HCT116 (cell line): ENCODE measurements around the gene ZFHX3. TPM values are rescaled to one million over a fixed set of nuclear protein-coding genes. Genes with fewer than 3 reads are reported as not detected.

ENCODE experiments used
- ATAC-seq: fragments of 200-7000 bp; cut with Tn5 transposase; 2 replicates; pipeline ENCODE4 v1.9.1; 2020; ENCODE audit warnings: mild to moderate bottlenecking, moderate library complexity
- BruUV-seq: library from RNA; stranded (reverse); fragments of 400-500 nt; replicated peaks from 2 replicates; lab custom pipeline; 2021; lab: Mats Ljungman, UMichigan
- CTCF ChIA-PET: fragments of 300-600 bp; sonication (Branson Sonifier 250); formaldehyde crosslinking; loops from one replicate; lab custom pipeline; 2021; ENCODE audit warnings: antibody characterized with exemption; lab: Charles Lee
- POLR2A ChIA-PET: fragments of 300-600, 350-600 bp; sonication (Branson Sonifier 250); formaldehyde crosslinking; loops from one replicate; lab custom pipeline; 2021; ENCODE audit warnings: antibody characterized with exemption; lab: Charles Lee
- RAD21 ChIA-PET, 2 experiments: fragments of 300-600 bp; sonication (Branson Sonifier 250); formaldehyde crosslinking; loops; one replicate each; lab custom pipeline; 2023; ENCODE audit warnings: low total read pairs in 2 of 2; ENCODE audit not compliant: uncharacterized antibody in 2 of 2, unreplicated experiment in 2 of 2, low non-redundant PET in 1 of 2; lab: Charles Lee
- DNase-seq: peaks from one replicate; pipeline ENCODE4 v3.0.0-alpha.2; 2010; ENCODE audit warnings: low read depth, low spot score
- H2AFZ ChIP-seq: fragments of 200-600 bp; shearing (Covaris generic), sonication (generic); 2 replicates; pipeline ENCODE4 v1.6.1; 2017; ENCODE audit warnings: low read depth, mixed run types, mixed read lengths, antibody characterized with exemption, low read length; ENCODE audit not compliant: poor library complexity, severe bottlenecking
- H3K27ac ChIP-seq: 2 replicates; pipeline ENCODE4 v1.5.1; 2012; ENCODE audit warnings: low read depth, low read length
- H3K27me3 ChIP-seq: fragments of 200-600 bp; sonication (generic); 2 replicates; pipeline ENCODE4 v1.6.1; 2016; ENCODE audit warnings: mixed run types, low read length, mixed read lengths; ENCODE audit not compliant: insufficient read depth
- H3K36me3 ChIP-seq, 2 experiments: fragments of 200-500 bp in 1 of 2; fragments of 200-600 bp in 1 of 2; sonication (Bioruptor generic) in 1 of 2; sonication (generic) in 1 of 2; 2 replicates each; pipeline versions ENCODE4 v1.5.1 to v1.6.1; 2014 to 2016; ENCODE audit warnings: low read length in 2 of 2, inconsistent platforms in 1 of 2, mixed read lengths in 1 of 2, mixed run types in 1 of 2; ENCODE audit not compliant: insufficient read depth in 2 of 2, control insufficient read depth in 1 of 2
- H3K4me1 ChIP-seq, 2 experiments: fragments of 200-600 bp in 1 of 2; sonication (generic) in 1 of 2; 2 replicates each; pipeline versions ENCODE4 v1.5.1 to v1.6.1; 2012 to 2017; ENCODE audit warnings: low read length in 2 of 2, inconsistent platforms in 1 of 2, mild to moderate bottlenecking in 1 of 2, mixed read lengths in 1 of 2, mixed run types in 1 of 2, moderate library complexity in 1 of 2; ENCODE audit not compliant: insufficient read depth in 2 of 2, control insufficient read depth in 1 of 2
- H3K4me2 ChIP-seq: fragments of 200-600 bp; sonication (generic); 2 replicates; pipeline ENCODE4 v1.6.1; 2017; ENCODE audit warnings: mixed run types, low read length, mixed read lengths
- H3K4me3 ChIP-seq, 2 experiments: fragments of 200-600 bp in 1 of 2; sonication (generic) in 1 of 2; replicated peaks in 1 of 2; 2 replicates each; pipeline ENCODE4 v1.5.1; 2011 to 2016; ENCODE audit warnings: low read length in 2 of 2, control low read depth in 1 of 2, low read depth in 1 of 2, mild to moderate bottlenecking in 1 of 2, mixed read lengths in 1 of 2, mixed run types in 1 of 2
- H3K79me2 ChIP-seq: fragments of 200-600 bp; sonication (generic); 2 replicates; pipeline ENCODE4 v1.6.1; 2017; ENCODE audit warnings: mild to moderate bottlenecking, mixed run types, low read length, moderate library complexity, mixed read lengths; ENCODE audit not compliant: insufficient read depth
- H3K9ac ChIP-seq: fragments of 200-600 bp; sonication (generic); 2 replicates; pipeline ENCODE4 v1.6.1; 2016; ENCODE audit warnings: low read length, mixed read lengths
- H3K9me2 ChIP-seq: fragments of 200-600 bp; sonication (generic), shearing (Covaris generic); 2 replicates; pipeline ENCODE4 v1.6.1; 2017; ENCODE audit warnings: mixed run types, mild to moderate bottlenecking, moderate library complexity; ENCODE audit not compliant: insufficient read depth
- H3K9me3 ChIP-seq, 2 experiments: fragments of 200-500 bp in 1 of 2; fragments of 200-600 bp in 1 of 2; sonication (Bioruptor generic) in 1 of 2; sonication (generic) in 1 of 2; 2 replicates each; pipeline ENCODE4 v1.6.1; 2014 to 2017; ENCODE audit warnings: low read length in 2 of 2, mixed read lengths in 2 of 2, inconsistent platforms in 1 of 2, low read depth in 1 of 2, mild to moderate bottlenecking in 1 of 2, mixed run types in 1 of 2, moderate library complexity in 1 of 2; ENCODE audit not compliant: control insufficient read depth in 1 of 2, insufficient read depth in 1 of 2
- H4K20me1 ChIP-seq: fragments of 200-600 bp; sonication (generic), shearing (Covaris generic); 2 replicates; pipeline ENCODE4 v1.6.1; 2017; ENCODE audit warnings: mixed run types, mild to moderate bottlenecking, moderate library complexity; ENCODE audit not compliant: insufficient read depth
- ATF3 ChIP-seq: IDR thresholded peaks from 2 replicates; pipeline ENCODE4 v1.6.1; 2012
- CEBPB ChIP-seq: IDR thresholded peaks from 2 replicates; pipeline ENCODE4 v1.6.1; 2012; ENCODE audit warnings: low read depth
- JUND ChIP-seq: IDR thresholded peaks from 2 replicates; pipeline ENCODE4 v1.6.1; 2012
- POLR2AphosphoS5 ChIP-seq: IDR thresholded peaks from 2 replicates; pipeline ENCODE4 v1.6.1; 2011; ENCODE audit warnings: mild to moderate bottlenecking, low read depth, low read length, moderate library complexity
- RAD21 ChIP-seq: IDR thresholded peaks from 2 replicates; pipeline ENCODE4 v1.6.1; 2012; ENCODE audit warnings: low read depth, mild to moderate bottlenecking
- SIN3A ChIP-seq: IDR thresholded peaks from 2 replicates; pipeline ENCODE4 v1.6.1; 2012; ENCODE audit warnings: low read depth
- SRF ChIP-seq: IDR thresholded peaks from 2 replicates; pipeline ENCODE4 v1.6.1; 2012; ENCODE audit warnings: low read depth
- TCF7L2 ChIP-seq: IDR thresholded peaks from 2 replicates; pipeline ENCODE4 v1.7.0; 2011; ENCODE audit warnings: borderline replicate concordance, inconsistent platforms; ENCODE audit not compliant: insufficient read depth, insufficient read length; ENCODE audit errors: extremely low read depth
- ZBTB33 ChIP-seq: IDR thresholded peaks from 2 replicates; pipeline ENCODE4 v1.6.1; 2011; ENCODE audit warnings: mild to moderate bottlenecking, low read length, moderate library complexity; ENCODE audit not compliant: insufficient replicate concordance; ENCODE audit errors: extremely low read depth
- intact Hi-C: fragments of 100-400 bp; cut with micrococcal nuclease; formaldehyde crosslinking; loops from 2 replicates; pipeline ENCODE4 v1.10.0; 2022
- total RNA-seq: library from RNA; stranded (reverse); gene quantifications from one replicate; pipeline ENCODE4 v1.2.1, GENCODE V29; 2021; ENCODE audit not compliant: unreplicated experiment

The ZFHX3 gene
- total RNA-seq, 1 experiment from 2014 or later, result 6.3 TPM

- Histone ChIP-seq H3K4me1 (peaks cover 0 to 11% of the 10 kb centered on the region in 2 experiments; a peak in 2 of 4 replicates), H3K9me2 (no peaks in the 10 kb centered on the region), H3K79me2 (no peaks in the 10 kb centered on the region), H3K9ac (no peak overlapping the region), H3K27me3 (no peaks in the 10 kb centered on the region)
- RAD21 ChIA-PET, result no interaction called here
- no peak for DNase-seq
- no TSS peak for BruUV-seq
- POLR2A ChIA-PET, result no interaction called here
- no peak for TF ChIP-seq TCF7L2
- no peak for TF ChIP-seq SIN3A
- no peak for TF ChIP-seq POLR2AphosphoS5
- no peak for TF ChIP-seq ATF3
- no peak for TF ChIP-seq RAD21
- no peak for TF ChIP-seq ZBTB33
- no peak for TF ChIP-seq SRF
- no peak for TF ChIP-seq JUND
- TF ChIP-seq CEBPB, result no peak
- TF ChIP-seq, all 23 proteins: peak for 0
- Histone ChIP-seq H3K4me3 (no peak overlapping the region), H4K20me1 (no peaks in the 10 kb centered on the region), H3K4me2 (peak overlapping the region; percentile 17; the same call in 1 of the 2 replicates), H3K27ac (no peak overlapping the region), H3K9me3 (no peaks in the 10 kb centered on the region), H2AFZ (no peak overlapping the region), H3K36me3 (0 out of 4 replicates have a peak, but pooled peaks cover 0 to 3% of the 10 kb centered on the region in 2 experiments)
- CTCF ChIA-PET, result no interaction called here
- intact Hi-C loops, result no loop called here
- ATAC-seq, result no peak
These were observed 161.5 kb downstream of the ZFHX3 start for GRCh38 chr16:72886346-72886974.
